K562 treated with DMSO at 1 percent for 12 hours (cell line): ENCODE data around the gene ERMAP. TPM values are rescaled to one million over a fixed set of nuclear protein-coding genes. Genes with fewer than 3 reads are reported as not detected.

Experiments used
- total RNA-seq: library from RNA; unstranded; fragments of 300-600 nt; gene quantifications from 2 replicates; pipeline ENCODE4 v1.2.3, GENCODE V29; 2022; ENCODE audit not compliant: insufficient read depth

The ERMAP gene, protein sequence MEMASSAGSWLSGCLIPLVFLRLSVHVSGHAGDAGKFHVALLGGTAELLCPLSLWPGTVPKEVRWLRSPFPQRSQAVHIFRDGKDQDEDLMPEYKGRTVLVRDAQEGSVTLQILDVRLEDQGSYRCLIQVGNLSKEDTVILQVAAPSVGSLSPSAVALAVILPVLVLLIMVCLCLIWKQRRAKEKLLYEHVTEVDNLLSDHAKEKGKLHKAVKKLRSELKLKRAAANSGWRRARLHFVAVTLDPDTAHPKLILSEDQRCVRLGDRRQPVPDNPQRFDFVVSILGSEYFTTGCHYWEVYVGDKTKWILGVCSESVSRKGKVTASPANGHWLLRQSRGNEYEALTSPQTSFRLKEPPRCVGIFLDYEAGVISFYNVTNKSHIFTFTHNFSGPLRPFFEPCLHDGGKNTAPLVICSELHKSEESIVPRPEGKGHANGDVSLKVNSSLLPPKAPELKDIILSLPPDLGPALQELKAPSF
- 8.6 and 27.7 TPM in 2 replicates for total RNA-seq

DNA sequence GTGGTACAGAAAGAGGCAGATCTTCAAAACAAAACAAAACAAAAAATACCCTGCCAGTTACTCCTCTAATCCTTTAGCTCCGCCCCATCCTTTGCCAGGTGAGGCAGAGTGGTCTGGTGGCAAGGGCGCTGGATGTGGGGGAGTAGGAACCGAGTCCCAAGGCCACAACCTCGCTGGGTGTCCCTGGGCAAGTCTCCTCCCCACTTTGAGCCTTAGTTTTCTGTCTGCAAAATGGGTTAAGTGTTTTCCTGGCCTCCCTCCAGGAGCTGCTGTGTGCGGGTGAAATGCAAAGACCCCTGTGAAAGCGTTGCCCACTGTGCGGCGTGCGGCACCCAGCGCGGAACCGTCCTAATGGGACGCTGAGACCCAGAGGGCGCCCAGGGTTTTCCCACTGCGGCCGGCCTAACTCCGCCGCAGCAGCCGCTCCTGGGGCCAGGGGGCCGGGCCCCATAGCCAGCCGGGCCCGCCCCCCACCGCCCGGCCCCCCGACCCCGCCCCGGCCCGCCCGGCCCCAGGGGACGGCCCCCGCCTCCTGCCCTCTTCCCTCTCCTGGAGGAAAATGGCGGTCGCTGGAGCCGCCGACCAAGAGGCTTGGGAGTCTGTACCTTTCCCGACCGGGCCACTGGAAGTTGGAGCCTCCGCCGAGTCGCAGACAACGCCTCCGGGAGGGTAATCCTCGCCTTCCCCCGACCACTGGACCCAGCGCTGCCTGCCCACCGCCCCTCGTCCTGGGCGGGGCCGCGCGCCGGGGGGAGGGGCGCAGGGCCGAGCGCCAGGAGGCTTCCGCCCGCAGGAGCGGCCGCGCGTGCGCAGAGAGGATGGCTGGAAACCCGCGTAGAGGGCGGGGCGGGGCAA is at the start of gene ERMAP, which contains the start of gene SVBP:
ERMAP (plus strand) TSS at position 538 of the 855 bp plus-strand sequence. CDS start 13,327 bp downstream, outside the sequence.
SVBP (minus strand) TSS at position 813 of the 855 bp plus-strand sequence. CDS start 853 bp downstream, outside the sequence.

DNA sequence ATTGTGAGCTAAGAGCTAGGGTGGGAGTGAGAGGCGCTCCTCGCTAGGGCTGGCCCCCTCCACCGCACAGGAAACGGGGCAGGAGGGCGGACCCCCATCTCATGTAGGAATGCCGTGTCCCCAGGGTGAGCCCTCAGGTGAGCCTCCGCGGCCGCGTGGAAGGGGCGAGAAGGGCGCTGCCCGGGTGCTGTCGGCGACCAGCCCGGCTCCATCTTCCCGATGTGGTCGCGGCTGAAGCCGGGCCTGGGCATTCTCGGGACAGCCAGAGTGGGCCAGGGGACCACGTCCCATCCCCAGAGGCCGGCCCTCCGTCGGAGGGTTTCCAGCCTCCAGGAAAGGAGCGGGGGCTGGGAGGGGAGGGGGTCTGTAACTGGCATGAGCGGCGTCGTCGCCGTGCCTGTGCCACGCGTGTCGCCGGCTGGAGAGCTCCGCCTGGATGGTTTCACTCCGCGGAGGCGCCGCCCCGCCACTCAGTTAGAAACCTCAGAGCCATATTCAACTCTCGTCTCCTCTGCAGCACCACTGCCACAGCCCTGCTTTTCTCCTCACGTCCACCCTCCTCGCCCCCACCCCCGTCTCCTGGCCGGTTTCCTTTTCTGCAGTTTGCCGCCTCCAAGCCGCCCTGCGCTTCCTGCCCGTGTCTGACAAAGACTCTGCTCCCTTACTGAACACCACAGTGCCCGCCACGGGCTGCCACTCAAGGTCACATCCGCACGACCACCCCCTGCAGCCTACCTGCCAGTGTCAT is 31.8 kb upstream of the ERMAP start, which contains the start of gene TMEM269:
TMEM269 (plus strand) TSS at position 46 of the 748 bp plus-strand sequence. CDS start 4,903 bp downstream, outside the sequence.

DNA sequence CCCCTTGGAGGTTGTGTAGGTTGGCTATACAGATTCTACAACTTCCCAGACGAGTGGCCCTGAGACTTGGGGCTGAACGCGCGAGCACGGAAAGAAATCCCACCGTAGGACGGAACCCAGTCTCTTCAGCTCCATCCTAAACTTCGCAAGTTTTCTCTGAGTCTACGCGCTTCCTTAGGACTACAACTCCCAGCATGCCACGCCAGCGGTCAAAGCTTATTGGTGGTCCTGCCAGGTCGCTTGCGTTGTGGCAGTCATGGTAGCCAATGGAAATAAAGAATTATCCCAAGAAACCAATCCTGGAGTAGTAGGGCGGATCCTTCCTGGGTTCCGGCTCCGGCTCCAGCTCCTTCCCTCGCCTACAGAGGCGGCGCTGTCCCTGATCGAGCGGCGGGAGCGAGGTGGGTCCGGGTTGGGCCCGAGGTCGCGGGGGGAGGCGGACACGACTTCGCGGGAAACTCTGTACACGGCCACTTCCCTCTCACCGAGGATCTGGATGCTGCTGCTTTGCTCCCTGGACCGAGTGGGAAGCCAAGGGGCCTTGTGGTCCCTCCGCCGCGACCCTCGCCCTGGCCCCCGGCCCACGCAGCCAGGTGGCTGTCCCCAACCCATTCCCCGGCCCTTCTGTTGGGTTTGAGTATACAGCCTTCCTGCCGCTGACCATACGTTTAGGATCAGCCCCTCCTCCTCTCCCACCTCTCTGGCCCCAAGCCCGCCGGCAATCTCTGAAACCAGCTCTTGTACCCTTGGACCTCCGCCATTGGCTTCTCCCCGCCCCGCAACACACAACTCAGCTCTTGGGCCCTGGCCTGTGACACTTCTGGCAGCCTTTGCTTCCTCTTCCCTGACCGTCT is 29.6 kb downstream of the ERMAP start, which contains the start of gene ZNF691:
ZNF691 (plus strand) TSS at position 357 of the 854 bp plus-strand sequence. CDS start 3,046 bp downstream, outside the sequence.

Other genes starting within 250 kb of the ERMAP start
- gene PPIH, start 158.7 kb upstream of the ERMAP start, total RNA-seq = 134 and 148 TPM in 2 replicates
- 752 and 971 TPM in 2 replicates for gene YBX1, start 134.7 kb upstream of the ERMAP start, total RNA-seq
- gene CLDN19, start 76.9 kb upstream of the ERMAP start, total RNA-seq = not detected in 2 replicates
- gene P3H1, start 50.1 kb upstream of the ERMAP start, total RNA-seq = 63.6 and 80.2 TPM in 2 replicates
- 2.2 and 4.4 TPM in 2 replicates for gene C1orf50, start 49.9 kb upstream of the ERMAP start, total RNA-seq
- 0.41 and 0.47 TPM in 2 replicates for gene TMEM269, start 32.1 kb upstream of the ERMAP start, total RNA-seq
- gene SVBP, start 275 bp downstream of the ERMAP start, total RNA-seq = 33.2 and 55.3 TPM in 2 replicates
- gene ZNF691, start 29.5 kb downstream of the ERMAP start, total RNA-seq = 9.8 and 15.9 TPM in 2 replicates
- gene SLC2A1, start 141.7 kb downstream of the ERMAP start, total RNA-seq = 12.9 and 22.6 TPM in 2 replicates